ENCODE results near the gene PLCB3. TPM values are rescaled to one million over a fixed set of nuclear protein-coding genes. Genes with fewer than 3 reads are reported as not detected.
A peak's percentile ranks its signal among the peaks of the same experiment; 100 is the strongest.

The PLCB3 gene
- total and polyA plus RNA-seq, 10 of the 15 experiments (the other 5 are each of a cell fraction or from before 2014, with no cell fraction given) = 0.03 to 10.3 (median 3.3) TPM

DNA sequence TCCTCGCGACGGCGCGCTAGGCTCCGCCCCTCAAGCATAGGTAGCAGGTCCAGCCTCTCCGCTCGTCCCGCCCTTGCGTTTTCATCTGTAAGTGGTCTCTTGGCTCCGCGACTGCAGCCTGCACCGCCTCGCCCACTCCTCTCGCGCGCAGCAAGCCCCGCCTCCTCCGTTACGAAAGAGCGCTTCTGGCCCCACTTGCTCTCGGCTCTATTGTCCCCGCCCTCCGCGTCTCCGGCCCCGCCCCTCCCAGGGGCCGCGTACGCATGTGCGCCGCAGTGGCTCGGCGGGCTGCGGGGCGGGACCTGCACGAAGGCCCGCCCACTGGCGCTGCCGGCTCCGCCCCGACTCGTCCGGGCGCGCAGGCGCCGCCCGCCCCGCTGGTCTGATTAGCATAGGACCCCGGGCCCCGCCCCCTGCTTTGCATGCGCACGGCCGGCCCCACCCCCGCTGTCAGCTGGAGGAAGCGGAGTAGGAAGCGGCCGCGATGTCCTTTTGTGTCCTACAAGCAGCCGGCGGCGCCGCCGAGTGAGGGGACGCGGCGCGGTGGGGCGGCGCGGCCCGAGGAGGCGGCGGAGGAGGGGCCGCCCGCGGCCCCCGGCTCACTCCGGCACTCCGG is 53.9 kb downstream of the PLCB3 start, which contains the start of gene ESRRA (continued):
- TF ChIP-seq, protein P1, sequence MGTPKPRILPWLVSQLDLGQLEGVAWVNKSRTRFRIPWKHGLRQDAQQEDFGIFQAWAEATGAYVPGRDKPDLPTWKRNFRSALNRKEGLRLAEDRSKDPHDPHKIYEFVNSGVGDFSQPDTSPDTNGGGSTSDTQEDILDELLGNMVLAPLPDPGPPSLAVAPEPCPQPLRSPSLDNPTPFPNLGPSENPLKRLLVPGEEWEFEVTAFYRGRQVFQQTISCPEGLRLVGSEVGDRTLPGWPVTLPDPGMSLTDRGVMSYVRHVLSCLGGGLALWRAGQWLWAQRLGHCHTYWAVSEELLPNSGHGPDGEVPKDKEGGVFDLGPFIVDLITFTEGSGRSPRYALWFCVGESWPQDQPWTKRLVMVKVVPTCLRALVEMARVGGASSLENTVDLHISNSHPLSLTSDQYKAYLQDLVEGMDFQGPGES (IDR thresholded peaks at IDR 0.05) = no peak
- TF ChIP-seq, protein P2, sequence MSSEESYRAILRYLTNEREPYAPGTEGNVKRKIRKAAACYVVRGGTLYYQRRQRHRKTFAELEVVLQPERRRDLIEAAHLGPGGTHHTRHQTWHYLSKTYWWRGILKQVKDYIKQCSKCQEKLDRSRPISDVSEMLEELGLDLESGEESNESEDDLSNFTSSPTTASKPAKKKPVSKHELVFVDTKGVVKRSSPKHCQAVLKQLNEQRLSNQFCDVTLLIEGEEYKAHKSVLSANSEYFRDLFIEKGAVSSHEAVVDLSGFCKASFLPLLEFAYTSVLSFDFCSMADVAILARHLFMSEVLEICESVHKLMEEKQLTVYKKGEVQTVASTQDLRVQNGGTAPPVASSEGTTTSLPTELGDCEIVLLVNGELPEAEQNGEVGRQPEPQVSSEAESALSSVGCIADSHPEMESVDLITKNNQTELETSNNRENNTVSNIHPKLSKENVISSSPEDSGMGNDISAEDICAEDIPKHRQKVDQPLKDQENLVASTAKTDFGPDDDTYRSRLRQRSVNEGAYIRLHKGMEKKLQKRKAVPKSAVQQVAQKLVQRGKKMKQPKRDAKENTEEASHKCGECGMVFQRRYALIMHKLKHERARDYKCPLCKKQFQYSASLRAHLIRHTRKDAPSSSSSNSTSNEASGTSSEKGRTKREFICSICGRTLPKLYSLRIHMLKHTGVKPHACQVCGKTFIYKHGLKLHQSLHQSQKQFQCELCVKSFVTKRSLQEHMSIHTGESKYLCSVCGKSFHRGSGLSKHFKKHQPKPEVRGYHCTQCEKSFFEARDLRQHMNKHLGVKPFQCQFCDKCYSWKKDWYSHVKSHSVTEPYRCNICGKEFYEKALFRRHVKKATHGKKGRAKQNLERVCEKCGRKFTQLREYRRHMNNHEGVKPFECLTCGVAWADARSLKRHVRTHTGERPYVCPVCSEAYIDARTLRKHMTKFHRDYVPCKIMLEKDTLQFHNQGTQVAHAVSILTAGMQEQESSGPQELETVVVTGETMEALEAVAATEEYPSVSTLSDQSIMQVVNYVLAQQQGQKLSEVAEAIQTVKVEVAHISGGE (CRISPR knock-in tag; IDR thresholded peaks at IDR 0.05) = no peak
- TF ChIP-seq, protein P3, sequence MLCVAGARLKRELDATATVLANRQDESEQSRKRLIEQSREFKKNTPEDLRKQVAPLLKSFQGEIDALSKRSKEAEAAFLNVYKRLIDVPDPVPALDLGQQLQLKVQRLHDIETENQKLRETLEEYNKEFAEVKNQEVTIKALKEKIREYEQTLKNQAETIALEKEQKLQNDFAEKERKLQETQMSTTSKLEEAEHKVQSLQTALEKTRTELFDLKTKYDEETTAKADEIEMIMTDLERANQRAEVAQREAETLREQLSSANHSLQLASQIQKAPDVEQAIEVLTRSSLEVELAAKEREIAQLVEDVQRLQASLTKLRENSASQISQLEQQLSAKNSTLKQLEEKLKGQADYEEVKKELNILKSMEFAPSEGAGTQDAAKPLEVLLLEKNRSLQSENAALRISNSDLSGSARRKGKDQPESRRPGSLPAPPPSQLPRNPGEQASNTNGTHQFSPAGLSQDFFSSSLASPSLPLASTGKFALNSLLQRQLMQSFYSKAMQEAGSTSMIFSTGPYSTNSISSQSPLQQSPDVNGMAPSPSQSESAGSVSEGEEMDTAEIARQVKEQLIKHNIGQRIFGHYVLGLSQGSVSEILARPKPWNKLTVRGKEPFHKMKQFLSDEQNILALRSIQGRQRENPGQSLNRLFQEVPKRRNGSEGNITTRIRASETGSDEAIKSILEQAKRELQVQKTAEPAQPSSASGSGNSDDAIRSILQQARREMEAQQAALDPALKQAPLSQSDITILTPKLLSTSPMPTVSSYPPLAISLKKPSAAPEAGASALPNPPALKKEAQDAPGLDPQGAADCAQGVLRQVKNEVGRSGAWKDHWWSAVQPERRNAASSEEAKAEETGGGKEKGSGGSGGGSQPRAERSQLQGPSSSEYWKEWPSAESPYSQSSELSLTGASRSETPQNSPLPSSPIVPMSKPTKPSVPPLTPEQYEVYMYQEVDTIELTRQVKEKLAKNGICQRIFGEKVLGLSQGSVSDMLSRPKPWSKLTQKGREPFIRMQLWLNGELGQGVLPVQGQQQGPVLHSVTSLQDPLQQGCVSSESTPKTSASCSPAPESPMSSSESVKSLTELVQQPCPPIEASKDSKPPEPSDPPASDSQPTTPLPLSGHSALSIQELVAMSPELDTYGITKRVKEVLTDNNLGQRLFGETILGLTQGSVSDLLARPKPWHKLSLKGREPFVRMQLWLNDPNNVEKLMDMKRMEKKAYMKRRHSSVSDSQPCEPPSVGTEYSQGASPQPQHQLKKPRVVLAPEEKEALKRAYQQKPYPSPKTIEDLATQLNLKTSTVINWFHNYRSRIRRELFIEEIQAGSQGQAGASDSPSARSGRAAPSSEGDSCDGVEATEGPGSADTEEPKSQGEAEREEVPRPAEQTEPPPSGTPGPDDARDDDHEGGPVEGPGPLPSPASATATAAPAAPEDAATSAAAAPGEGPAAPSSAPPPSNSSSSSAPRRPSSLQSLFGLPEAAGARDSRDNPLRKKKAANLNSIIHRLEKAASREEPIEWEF (IDR thresholded peaks at IDR 0.05; ENCODE audit: insufficient replicate concordance, low read depth, low read length) = no peak
- TF ChIP-seq SIX5 (IDR thresholded peaks at IDR 0.05; ENCODE audit: low read depth, low read length, severe bottlenecking) = no peak
- TF ChIP-seq ZNF207 (IDR thresholded peaks at IDR 0.05; ENCODE audit: borderline replicate concordance) = no peak
- TF ChIP-seq SUZ12 (IDR thresholded peaks at IDR 0.05; ENCODE audit: unreplicated experiment) = no peak
- no peak for TF ChIP-seq RAD21 (IDR thresholded peaks at IDR 0.05; ENCODE audit: insufficient read depth, low read depth, low read length)
- TF ChIP-seq, protein P4, sequence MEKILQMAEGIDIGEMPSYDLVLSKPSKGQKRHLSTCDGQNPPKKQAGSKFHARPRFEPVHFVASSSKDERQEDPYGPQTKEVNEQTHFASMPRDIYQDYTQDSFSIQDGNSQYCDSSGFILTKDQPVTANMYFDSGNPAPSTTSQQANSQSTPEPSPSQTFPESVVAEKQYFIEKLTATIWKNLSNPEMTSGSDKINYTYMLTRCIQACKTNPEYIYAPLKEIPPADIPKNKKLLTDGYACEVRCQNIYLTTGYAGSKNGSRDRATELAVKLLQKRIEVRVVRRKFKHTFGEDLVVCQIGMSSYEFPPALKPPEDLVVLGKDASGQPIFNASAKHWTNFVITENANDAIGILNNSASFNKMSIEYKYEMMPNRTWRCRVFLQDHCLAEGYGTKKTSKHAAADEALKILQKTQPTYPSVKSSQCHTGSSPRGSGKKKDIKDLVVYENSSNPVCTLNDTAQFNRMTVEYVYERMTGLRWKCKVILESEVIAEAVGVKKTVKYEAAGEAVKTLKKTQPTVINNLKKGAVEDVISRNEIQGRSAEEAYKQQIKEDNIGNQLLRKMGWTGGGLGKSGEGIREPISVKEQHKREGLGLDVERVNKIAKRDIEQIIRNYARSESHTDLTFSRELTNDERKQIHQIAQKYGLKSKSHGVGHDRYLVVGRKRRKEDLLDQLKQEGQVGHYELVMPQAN (conservative IDR thresholded peaks at IDR 0.05) = peak; percentile 89
- TF ChIP-seq, protein P5, sequence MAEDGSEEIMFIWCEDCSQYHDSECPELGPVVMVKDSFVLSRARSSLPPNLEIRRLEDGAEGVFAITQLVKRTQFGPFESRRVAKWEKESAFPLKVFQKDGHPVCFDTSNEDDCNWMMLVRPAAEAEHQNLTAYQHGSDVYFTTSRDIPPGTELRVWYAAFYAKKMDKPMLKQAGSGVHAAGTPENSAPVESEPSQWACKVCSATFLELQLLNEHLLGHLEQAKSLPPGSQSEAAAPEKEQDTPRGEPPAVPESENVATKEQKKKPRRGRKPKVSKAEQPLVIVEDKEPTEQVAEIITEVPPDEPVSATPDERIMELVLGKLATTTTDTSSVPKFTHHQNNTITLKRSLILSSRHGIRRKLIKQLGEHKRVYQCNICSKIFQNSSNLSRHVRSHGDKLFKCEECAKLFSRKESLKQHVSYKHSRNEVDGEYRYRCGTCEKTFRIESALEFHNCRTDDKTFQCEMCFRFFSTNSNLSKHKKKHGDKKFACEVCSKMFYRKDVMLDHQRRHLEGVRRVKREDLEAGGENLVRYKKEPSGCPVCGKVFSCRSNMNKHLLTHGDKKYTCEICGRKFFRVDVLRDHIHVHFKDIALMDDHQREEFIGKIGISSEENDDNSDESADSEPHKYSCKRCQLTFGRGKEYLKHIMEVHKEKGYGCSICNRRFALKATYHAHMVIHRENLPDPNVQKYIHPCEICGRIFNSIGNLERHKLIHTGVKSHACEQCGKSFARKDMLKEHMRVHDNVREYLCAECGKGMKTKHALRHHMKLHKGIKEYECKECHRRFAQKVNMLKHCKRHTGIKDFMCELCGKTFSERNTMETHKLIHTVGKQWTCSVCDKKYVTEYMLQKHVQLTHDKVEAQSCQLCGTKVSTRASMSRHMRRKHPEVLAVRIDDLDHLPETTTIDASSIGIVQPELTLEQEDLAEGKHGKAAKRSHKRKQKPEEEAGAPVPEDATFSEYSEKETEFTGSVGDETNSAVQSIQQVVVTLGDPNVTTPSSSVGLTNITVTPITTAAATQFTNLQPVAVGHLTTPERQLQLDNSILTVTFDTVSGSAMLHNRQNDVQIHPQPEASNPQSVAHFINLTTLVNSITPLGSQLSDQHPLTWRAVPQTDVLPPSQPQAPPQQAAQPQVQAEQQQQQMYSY (CRISPR knock-in tag; IDR thresholded peaks at IDR 0.05) = no peak
- no peak for TF ChIP-seq NR2F1 (conservative IDR thresholded peaks at IDR 0.05)
- no peak for TF ChIP-seq EP300 (IDR thresholded peaks at IDR 0.05; ENCODE audit: borderline replicate concordance in 1 of 2, control insufficient read depth in 1 of 2, low read depth in 2 of 2, low read length in 2 of 2)
